HCT116 (cell line): ENCODE data around the gene SNTG2.

Experiments
- ATF3 ChIP-seq: IDR thresholded peaks from 2 replicates; pipeline ENCODE4 v1.6.1; 2012
- CTCF ChIP-seq, 3 experiments: fragments of 200-600 bp in 1 of 3; sonication (generic) in 1 of 3; IDR thresholded peaks in 2 of 3; conservative IDR thresholded peaks in 1 of 3; 2 replicates each; pipeline ENCODE4 v1.5.1; 2012 to 2017; ENCODE audit warnings: low read depth in 2 of 3, low read length in 2 of 3, antibody characterized with exemption in 1 of 3, borderline replicate concordance in 1 of 3, control low read depth in 1 of 3, mild to moderate bottlenecking in 1 of 3, mixed read lengths in 1 of 3, mixed run types in 1 of 3, moderate library complexity in 1 of 3; ENCODE audit not compliant: insufficient read depth in 1 of 3
- EZH2phosphoT487 ChIP-seq: fragments of 200-600 bp; IDR thresholded peaks from 2 replicates; pipeline ENCODE4 v1.6.1; 2018; ENCODE audit warnings: antibody characterized with exemption, borderline replicate concordance
- POLR2A ChIP-seq: IDR thresholded peaks from 2 replicates; pipeline ENCODE4 v1.7.0; 2011; ENCODE audit warnings: borderline replicate concordance; ENCODE audit not compliant: insufficient read depth, insufficient read length; ENCODE audit errors: extremely low read depth
- POLR2AphosphoS5 ChIP-seq: IDR thresholded peaks from 2 replicates; pipeline ENCODE4 v1.6.1; 2011; ENCODE audit warnings: mild to moderate bottlenecking, low read depth, low read length, moderate library complexity
- REST ChIP-seq: IDR thresholded peaks from 2 replicates; pipeline ENCODE4 v1.6.1; 2012; ENCODE audit warnings: low read depth
- YY1 ChIP-seq: IDR thresholded peaks from 2 replicates; pipeline ENCODE4 v1.6.1; 2011; ENCODE audit warnings: low read length, low read depth, moderate library complexity, mild to moderate bottlenecking; ENCODE audit not compliant: insufficient replicate concordance; ENCODE audit errors: extremely low read depth

- TF ChIP-seq REST (no peak), POLR2AphosphoS5 (no peak), EZH2phosphoT487 (no peak), POLR2A (no peak), ATF3 (no peak), YY1 (no peak), CTCF (IDR thresholded peaks at IDR 0.05 in 2 of 3, conservative IDR thresholded peaks at IDR 0.05 in 1 of 3; ENCODE audit: borderline replicate concordance in 1 of 3, insufficient read depth in 1 of 3, low read depth in 2 of 3, low read length in 2 of 3) (no peak)
Measured at GRCh38 chr2:1026141-1026540, 75.5 kb downstream of the SNTG2 start.
